Retina (tissue), 1 donor: ENCODE data around the gene PSMD1.
"Not testable (repeated sequence)": the region's sequence is repeated elsewhere in the genome, so short reads cannot be mapped to it uniquely, and the experiment has no call there.

Source experiments
- DNase-seq: peaks from one replicate; pipeline ENCODE4 v3.0.0-alpha.2; 2016

PSMD1 gene

GRCh38 chr2:231058761-231059550 lies 2.3 kb downstream of the PSMD1 start:
- no peak for DNase-seq

GRCh38 chr2:231059756-231060155 lies 3.1 kb downstream of the PSMD1 start:
- DNase-seq = no peak

DNA sequence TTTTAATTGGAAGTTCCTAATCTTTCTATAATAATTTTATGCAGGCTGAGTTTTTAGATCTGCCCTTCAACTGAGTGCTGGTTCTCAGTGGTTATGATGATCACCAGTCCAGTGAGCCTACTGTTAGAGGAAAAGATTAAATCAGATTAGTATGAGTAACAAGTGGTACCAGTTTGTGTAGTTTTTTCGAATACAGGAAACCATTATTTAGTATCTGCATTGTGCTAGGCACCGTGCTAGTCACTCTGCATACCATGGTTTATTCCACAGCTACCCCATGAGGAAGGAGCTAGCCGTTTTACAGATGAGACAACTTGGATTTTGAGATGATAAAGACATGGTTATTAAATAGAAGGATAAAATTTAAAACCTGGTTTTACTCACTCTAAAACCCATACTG lies 6.1 kb downstream of the PSMD1 start:
- no peak for DNase-seq

DNA sequence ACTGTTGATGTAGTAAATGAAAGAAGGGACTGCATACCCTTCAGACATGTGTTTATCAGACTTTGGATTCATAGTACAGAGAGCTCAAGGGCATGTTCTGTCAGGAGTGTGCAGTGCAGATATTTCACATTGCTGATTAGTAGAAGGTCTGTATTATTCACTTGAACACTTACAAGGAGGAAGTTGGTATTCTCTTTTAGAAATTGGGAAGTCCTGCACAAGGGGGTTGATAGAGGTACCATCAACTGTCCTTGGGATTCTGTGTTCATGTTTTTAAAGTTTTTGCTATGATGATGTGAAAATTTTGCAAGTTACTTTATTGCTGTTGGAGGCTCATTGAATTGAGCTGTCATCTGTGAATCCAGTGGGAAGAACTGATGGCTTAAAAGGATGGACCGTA lies 6.7 kb downstream of the PSMD1 start:
- no peak for DNase-seq

DNA sequence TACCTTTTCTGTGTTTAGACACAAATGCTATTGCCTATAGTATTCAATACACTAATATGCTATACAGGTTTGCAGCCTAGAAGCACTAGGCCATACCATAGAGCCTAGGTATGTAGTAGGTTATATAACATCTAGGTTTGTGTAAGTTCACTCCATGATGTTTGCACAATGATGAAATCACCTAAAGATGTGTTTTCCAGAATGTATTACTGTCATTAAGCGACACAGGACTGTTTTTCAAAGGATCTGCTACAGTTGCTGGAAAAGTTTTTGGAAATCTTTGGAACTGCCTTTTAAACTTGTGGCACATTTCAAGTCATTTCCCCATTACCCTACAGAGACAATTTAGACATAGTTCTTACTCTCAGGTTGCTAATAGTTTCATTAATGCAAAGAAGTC lies 9.3 kb downstream of the PSMD1 start:
- no peak for DNase-seq

DNA sequence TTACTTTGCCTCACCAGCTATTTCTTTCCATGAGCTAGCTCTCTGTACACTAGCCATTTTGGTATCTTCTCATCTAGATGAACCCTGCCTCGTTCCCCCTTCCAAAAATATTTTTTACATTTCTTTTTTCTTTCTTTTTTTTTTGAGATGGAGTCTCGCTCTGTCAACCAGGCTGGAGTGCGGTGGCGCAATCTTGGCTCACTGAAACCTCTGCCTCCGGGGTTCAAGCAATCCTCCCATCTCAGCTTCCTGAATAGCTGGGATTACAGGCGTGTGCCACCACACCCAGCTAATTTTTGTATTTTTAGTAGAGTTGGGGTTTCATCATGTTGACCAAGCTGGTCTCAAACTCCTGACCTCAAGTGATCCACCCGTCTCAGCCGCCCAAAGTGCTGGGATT lies 10.9 kb downstream of the PSMD1 start:
- not testable (repeated sequence) for DNase-seq

DNA sequence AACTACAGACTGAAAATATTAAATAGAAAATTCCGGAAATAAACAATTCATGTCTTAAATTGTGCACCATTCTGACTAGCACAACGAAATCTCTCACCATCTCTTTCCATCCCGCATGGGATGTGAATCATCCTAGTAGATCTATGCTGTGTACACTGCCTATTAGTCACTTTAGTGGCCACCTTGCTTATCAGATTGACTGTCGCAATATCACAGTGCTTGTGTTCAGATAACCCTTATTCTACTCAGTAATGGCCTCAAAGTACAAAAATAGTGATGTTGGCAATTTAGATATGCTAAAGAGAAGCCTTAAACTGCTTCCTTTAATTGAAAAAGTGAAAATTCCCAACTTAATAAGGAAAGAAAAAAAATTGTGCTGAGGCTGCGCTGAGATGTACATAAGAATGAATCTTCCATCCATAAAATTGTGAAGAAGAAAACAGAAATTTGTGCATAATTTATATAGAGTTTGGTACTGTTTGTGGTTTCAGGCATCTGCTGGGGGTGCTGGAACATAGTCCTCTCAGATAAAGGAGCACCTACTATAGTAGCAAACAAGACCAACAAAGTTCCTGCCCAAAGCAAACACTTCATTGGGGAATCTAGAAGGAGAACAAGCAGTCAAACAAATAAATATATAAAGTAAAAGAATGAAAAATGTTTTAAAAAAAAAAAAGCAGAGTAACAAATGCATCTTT lies 12.0 kb downstream of the PSMD1 start:
- DNase-seq = no peak

DNA sequence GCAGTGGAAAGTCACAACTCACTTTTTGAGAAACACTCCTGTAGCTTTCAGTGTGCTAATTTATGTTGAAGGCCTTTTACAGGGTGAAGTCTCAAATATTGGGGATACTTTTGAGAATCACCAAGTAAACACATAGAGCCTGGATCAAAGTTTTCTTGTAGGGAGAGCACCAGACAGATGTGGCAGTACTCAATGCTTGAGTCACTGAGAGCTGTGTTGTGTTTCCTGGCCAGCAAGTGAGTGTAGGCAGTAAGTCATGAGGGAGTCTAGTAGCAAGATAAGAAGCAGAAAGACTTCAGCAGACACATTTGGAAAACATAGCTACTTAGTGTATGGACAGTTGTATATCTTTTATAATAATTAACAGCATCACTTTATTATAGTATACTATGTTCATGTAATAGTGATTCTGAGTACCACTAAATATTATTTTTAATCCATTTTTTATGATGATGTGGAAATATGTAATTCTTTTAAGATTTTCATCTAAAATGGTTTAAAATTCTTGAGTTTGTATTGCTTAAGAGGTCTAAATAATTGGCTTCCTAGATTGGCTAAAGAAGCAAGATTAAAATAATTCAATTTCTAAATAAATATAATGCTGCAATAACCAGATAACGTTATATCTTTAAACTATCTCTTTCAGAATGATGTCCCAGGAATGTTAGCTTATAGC lies 12.8 kb downstream of the PSMD1 start:
- DNase-seq = no peak

DNA sequence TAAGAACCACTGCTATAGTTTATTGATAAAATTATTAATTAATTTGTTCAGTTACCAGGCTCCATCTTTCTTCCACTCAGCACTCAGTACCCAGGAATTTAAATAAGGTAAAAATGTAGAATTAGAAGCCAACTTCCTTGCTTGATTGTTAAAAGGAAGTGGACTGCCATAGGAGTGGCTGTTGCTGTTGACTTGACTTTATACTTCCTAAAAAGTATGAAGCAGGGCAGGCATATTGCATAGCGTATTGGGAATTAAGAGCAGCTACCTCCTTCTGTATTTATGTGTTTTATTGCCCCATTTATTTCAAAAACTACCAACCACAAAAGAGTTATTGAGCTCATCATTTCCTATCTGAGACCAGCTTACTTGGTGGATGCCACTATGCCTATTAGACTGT lies 27.9 kb downstream of the PSMD1 start:
- DNase-seq = no peak

DNA sequence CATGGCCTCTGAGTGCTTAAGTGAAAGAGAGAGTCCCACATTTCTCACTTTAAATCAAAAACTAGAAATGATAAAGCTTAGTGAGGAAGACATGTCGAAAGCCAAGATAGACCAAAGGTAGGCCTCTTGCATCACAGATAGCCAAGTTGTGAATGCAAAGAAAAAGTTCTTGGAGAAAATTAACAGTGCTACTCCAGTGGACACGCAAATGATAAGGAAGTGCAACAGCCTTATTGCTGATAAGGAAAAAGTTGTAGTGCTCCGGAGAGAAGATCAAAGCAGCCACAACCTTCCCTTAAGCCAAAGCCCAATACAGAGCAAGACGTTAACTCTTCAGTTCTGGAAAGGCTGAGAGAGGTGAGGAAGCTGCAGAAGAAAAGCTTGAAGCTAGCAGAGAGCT lies 32.1 kb downstream of the PSMD1 start:
- no peak for DNase-seq

- no peak for DNase-seq
These were observed 37.3 kb downstream of the PSMD1 start for GRCh38 chr2:231093933-231094332.

- no peak for DNase-seq
These were observed 38.2 kb downstream of the PSMD1 start for GRCh38 chr2:231094736-231095346.

DNA sequence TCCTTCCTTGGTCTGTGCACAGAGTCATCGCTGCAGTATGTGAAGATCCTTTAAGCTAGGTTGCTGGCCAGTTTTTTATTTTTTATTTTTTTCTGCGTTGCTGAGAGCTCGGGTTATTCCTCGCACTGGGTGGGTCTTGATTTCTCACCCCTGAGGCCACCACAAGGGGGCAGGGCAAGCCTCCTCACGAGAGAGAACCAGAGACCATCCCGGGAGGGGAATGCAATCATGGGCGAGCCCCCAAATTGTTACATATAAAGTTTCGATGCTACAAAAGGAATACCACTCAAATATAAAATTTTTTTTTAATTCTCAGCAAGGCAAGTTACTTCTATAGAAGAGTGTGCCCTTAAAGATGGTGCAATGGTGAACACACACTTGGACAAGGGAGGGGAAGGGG lies 43.3 kb downstream of the PSMD1 start:
- no peak for DNase-seq

- DNase-seq = not testable (repeated sequence)
These were observed 43.7 kb downstream of the PSMD1 start for GRCh38 chr2:231100321-231100720.

GRCh38 chr2:231100990-231101389 lies 44.3 kb downstream of the PSMD1 start:
- DNase-seq = no peak

GRCh38 chr2:231102772-231103171 lies 46.1 kb downstream of the PSMD1 start:
- no peak for DNase-seq

- peak; percentile 50 for DNase-seq
These were observed 47.5 kb downstream of the PSMD1 start for GRCh38 chr2:231104115-231104713.

DNA sequence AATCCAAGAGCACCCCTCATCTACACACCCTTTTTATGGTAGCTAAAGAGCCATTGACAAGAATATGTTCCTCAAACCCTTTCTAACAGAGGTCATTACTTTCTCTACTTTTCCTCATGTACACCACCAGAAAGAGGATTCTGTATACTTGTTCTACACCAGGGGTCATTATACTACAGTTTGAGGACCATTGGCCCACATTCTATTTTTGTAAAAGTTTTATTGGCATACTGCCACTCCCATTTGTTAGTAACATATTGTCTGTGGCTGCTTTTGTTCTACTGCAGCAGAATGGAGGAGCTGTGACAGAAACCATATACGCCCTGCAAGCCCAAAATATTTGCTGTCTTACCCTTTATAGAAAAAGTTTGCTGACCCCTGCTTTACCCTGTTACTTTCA lies 53.9 kb downstream of the PSMD1 start:
- DNase-seq = no peak

DNA sequence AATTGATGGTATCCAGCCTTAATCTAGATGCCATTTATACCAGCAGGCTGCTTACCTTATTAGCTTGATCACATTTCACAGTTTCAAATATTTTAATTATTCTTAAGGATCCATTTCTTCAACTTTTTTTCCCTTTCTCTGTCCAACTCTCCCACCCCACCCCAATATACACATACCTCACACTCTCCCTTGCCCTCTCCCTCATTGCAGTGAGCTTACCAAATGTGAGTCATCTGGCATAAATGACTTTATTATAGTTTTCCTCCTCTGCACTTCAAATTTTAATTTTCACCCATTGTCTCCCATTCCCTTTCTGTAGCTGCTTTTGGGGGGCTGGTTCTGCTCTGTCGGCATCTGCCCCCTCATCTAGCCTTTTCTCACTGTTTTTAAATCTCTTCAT lies 55.3 kb downstream of the PSMD1 start:
- DNase-seq = no peak

GRCh38 chr2:231113489-231113888 lies 56.8 kb downstream of the PSMD1 start:
- DNase-seq = no peak

DNA sequence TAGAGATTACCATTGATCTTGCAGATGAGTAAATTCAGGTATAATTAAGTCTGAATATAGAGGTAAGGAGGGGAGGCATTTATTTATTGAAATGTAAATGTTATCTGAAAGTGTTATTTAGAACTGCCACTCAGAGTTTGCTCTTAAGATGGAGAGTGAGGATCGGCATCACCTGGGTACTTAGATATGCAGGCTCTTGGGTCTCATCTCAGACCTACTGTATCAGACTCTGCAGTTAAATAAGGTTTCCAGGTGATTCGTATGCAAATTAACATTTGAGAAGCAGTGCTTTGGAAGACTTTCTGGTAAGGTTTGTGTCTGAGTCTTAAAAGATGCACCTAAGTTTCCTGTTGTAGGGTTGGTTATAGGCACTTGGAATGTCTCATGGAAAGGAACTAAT lies 59.0 kb downstream of the PSMD1 start:
- DNase-seq = no peak

DNA sequence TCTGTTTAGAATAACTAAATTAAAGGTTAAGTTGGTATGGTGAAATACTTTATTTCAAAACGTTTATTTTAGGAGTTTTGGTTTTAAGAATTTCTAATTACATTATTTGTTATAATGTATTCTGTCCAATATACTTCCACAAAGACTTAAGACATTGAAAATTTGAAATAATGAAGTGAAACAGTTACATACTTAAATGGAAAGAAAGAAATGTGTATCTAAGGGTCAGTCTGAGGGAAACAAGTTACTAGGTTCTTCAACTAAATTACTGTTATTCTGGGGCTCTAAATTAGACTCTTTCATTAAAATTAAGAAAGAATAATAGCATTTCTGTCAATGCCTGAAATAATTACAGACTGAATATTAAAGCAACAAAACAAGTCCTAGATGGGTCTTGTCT lies 60.5 kb downstream of the PSMD1 start:
- no peak for DNase-seq
